ENCODE measurements around the gene RBM39.
"Not testable (repeated sequence)": the region's sequence is repeated elsewhere in the genome, so short reads cannot be mapped to it uniquely, and the experiment has no call there.

Gene RBM39

DNA sequence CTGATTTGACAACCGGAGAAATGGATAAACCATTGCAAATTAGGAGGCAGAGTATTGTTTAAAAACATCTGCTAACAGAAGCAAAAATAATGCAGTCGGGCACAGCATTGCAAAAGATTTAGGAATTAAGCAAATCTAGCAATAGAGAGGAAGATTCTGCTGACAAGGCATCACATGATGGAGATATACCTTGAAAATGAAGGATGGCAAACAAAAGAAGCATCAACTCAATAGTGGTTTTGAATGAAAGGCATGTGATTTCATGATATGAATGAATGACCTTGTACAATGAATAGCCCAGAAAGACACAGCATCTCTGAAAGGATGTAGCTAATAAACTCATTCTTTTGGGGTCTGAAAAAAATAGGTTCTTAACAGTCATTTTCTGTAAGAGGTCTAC lies 8.6 kb upstream of the RBM39 start:
- no peak for DNase-seq

DNA sequence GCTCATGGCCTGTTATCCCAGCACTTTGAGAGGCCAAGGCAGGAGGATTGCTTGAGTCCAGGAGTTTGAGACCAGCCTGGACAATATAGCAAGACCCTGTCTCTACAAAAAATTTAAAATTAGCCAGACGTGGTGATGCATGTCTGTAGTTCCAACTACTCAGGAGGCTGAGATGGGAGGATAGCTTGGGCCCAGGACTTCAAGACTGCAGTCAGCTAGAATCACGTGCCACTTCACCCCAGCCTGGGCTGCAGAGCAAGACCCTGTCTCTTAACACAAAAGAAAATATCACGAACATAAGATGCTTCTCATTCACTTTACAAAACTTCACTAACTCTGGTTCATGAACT lies 2.4 kb upstream of the RBM39 start:
- not testable (repeated sequence) for DNase-seq

DNA sequence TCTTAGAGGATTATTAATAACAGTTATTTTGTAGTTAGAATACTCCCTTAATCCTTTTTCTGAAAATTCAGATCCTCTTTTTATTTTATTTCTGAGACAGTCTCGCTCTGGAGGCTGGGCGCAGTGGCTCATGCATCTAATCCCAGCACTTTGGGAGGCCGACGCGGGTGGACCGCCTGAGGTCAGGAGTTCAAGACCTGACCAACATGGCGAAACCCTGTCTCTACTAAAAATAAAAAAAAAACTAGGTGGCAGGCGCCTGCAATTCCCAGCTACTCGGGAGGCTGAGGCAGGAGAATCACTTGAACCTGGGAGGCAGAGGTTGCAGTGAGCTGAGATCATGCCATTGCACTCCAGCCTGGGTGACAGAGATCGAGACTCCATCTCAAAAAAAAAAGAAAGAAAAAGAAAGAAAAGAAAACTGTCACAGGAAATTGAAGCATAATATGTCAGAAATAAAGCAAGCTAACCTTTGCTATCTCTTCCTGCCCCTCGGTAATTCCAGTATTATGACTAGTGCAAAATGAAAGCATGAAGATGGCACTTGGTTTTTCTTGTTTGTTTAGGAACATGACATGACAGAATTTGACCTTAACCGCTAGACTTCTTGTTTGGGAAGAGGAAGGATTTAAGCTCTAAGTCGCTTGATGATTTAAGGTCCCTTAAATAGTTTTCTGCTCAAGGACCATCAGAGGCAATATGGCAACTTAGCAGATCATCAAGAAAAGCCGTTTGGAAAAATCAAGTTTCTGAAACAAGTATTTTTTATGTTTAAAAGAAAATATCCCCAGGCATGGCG lies 1.8 kb upstream of the RBM39 start:
- DNase-seq: peak; percentile 17

DNA sequence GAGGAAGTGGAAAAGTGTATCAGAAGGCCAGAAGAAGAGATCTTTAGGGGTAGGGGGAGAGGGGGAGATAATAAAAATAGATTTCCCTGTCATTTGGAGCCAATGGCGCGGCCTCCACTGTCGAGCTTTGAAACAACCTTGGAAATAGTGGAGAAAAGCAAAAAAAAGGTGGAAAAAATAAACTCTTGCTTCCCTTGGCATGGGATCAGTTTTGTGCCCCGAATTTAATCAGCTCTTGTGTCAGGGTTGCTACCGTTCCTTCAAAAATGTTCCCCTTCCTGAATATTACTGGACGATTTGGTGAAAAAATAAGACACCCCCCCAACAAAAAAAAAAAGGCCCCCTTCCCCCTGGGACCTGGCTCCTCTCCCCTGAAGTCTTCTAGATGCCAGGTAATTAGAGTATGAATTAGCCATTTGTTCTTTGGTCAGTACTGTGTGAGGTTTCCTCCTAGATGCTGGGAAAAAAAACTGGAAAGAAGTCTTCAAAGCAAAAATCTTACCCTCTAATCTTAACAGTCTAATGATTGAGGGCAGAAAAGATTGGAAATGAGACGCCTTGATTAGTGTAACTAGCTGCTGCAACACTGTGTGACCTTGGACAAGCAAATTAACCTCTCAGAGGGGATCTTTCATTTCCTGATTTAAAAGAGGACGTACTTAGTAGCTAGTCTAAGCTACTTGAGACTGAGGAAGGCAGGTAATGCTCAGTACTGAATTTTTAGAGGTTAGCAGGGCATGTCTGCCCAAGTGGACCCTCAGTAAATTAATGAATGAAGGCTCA lies 872 bp upstream of the RBM39 start:
- peak; percentile 67 for DNase-seq

DNA sequence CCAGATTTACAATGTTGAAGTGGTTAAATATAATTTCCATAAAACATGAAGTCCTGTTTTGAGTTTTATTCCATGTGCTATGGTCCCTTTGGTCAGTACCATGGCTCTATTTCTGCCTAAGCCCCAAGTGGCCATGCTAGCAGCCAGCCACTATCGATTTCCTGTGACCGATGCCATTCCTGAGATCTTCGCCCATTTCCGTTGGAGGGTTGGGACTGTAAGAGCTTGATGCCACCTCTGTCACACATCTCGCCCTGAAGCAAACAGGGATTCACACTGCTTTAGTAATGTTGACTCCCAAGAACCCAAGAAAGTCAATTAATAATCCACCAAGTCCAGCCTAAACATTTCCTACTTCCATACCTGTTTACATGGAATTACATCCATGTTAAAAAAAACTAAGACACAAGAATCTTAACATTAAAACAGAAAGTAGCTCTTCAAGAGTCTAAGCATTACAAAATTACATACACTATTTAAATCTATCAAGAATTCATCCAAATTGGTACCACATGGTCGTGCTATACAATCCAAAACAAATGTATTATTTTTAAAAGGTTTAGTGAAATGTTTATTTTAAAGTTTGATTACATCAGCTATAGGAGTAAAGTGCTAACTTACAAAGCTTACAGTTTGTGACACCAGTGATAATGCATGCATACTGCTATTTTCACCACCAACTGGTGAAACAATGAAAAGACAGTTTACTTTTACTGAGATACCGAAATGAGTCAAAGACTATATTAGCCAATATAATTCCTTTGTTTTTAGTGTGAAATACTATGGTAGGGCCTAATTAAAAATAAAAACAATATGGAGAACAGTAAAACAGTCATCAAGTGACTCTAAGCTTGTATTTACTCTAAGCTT lies 2.5 kb downstream of the RBM39 start:
- peak; percentile 13 for DNase-seq

- no peak for DNase-seq
Observed at GRCh38 chr20:35738410-35739179, 3.5 kb downstream of the RBM39 start.

- no peak for DNase-seq
Observed at GRCh38 chr20:35737865-35738333, 4.2 kb downstream of the RBM39 start.

- no peak for DNase-seq
Observed at GRCh38 chr20:35735826-35736470, 6.1 kb downstream of the RBM39 start.

DNA sequence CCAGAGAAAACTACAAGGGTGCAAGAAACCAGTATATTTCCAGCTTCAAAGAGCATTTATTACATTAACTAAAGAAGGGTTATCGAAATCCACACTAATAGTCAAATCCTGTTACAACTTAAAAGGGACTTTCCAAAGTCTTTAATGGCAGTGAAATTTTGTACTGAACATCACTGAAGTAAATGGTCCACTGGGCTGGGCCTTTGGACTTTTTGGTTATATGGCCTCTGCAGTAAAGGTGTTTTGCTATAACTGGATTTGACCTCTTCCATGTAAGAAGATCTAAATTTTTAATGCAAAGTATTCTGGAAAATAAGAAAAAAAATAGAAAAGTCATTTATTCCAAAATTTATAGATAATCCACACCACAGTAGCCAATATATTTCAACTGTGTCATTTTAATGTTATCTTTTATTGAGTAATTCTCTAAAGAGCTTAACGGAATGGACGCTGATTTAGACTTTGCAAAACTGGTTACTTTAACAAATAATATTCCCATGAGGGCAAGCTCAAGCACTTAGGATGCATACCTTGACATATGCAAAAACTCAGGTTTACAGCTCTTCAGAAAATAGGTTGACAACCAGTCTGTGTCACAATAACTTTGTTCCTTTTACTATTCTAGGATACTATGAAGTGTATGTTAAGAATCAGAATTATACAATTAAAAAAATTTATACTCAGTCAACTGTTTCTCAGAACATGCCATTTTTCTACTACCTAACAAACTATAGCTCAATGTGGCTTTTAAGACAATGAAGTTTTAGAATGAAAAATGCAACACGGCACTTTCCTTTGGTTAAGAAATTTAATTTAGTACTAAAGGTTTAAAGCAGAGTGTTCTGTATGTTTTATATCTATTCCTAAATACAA lies 7.0 kb downstream of the RBM39 start:
- no peak for DNase-seq

GRCh38 chr20:35734374-35734773 lies 7.7 kb downstream of the RBM39 start:
- no peak for DNase-seq

DNA sequence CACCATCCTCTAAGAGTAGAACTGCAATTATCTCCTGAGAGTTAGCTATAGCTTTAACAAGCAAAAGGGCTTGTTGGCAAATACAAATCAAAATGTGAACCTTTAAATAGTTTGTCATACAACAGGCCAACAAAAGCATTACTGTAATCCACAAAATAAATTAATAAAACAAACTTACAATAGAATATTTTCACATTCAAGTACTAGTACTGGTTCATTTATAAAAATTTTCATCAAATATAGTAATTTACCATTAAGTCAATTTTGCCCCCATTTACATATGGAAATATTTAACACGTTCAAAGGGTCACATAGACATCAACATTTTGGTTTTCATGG lies 9.4 kb downstream of the RBM39 start:
- DNase-seq: no peak

- no peak for DNase-seq
Observed at GRCh38 chr20:35731862-35732643, 10.0 kb downstream of the RBM39 start.

DNA sequence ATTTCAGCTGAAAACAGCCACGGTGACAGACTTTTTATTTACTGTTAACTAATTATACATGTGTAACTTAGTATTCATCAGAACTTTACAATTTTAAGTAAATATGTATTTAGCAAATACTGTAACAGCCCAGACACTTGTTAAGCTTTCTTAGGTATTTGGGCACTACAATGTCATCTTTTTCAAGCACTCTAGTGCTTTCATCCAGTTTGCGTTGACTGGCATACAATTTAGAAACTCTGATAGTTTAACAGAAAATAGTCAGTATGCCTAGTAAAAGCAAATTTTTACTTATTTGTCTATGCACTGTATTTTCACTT lies 10.6 kb downstream of the RBM39 start:
- no peak for DNase-seq

GRCh38 chr20:35730583-35731468 lies 11.2 kb downstream of the RBM39 start:
- DNase-seq: no peak

DNA sequence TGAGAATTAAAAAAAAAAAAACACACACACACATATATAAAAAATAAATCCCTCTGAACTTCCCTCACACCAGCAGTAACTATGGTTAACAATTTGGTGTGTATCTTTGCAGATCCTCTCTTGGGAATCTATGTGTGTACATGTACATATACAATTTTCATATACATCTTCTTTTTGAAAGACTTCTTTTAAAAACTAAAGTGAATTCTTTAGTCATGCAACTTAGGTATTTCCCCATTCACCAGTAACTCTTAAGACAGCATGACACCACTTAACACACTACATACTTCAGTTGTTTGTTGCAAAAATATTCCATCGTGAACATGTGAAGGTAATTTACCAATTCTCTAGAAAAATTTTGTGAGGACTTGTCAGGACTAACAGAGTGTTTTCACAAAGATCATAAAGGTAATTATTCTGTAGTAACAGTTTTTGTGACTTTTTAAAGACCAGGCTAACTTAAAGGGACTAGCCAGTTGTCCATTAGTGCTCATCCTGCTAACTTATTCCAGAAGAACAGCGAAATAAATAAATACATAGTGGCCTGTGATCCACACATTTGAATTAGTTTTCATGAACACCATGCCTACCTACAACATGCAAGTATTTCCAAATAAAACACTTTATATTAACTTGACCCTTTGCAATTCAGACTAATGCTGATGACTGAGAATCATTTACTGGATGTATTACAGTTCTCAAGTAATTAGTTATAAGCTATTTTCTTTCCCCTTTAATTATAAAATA lies 12.1 kb downstream of the RBM39 start:
- no peak for DNase-seq

DNA sequence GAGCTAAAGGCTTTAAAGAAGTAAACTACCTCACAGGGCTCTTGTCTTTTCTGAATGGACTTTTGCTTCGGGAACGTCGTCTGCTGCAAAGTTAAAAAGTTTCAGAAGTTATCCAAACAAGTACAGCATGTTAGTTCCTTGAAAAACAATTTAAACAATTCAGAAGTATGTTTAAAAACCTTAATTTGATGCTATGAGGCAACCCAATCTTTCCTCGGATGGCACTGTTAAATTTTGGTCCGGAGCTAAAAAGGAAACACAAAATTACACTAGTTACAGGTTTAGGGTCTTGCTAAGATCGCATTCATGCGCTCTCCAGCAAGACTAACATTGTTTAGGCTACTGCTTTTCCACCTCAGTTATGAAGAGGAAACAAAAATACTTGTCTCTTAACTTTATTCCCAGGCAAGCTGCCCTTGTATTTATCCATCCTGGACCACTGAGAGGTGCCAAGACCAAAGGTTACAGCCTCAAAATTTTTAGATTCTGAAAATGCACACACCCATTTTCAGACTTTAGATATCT lies 12.7 kb downstream of the RBM39 start:
- no peak for DNase-seq

DNA sequence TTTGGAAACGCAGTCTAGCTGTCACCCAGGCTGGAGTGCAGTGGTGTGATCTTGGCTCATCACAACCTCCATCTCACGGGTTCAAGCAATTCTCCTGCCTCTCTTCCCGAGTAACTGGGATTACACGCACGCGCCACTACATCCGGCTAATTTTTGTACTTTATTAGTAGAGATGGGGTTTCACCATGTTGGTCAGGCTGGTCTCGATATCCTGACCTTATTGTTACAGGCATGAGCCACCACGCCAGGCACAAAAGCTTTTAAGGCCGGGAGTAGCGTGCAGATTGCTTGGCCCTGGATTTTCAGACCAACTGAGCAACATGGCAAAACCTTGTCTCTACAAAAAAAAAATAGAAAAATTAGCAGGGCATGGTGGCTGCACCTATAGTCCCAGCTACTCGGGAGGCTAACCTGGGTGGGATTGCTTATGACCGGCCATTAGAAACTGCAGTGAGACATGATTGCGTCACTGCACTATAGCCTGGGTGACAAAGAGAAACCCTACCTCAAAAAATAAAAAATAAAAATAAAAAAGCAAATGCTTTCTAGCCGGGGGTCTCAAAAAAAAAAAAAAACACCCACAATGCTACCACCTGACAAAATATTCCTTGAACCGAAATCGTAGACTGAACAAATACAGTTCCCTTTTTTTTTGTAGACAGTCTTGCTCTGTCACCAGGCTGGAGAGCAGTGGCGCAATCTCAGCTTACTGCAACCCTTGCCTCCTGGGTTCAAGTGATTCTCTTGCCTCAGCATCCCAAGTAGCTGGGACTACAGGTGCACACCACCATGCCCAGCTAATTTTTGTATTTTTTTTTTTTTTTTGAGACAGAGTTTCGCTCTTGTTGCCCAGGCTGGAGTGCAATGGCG lies 15.0 kb downstream of the RBM39 start:
- DNase-seq: no peak
